SK-N-SH treated with all-trans-retinoic acid at 6 μM for 48 hours (cell line): ENCODE results near the gene LY6G5C.

ENCODE experiments used
- ATAC-seq: fragments of 200-7000 bp; cut with Tn5 transposase; 3 replicates; pipeline ENCODE4 v1.9.1; 2020; ENCODE audit warnings: mild to moderate bottlenecking, moderate library complexity
- ARNTL ChIP-seq: fragments of 450-650 bp; formaldehyde crosslinking; IDR thresholded peaks from 2 replicates; pipeline ENCODE4 v1.5.0; 2020; ENCODE audit warnings: low read depth, mild to moderate bottlenecking, moderate library complexity, borderline replicate concordance
- BACH2 ChIP-seq: fragments of 250-450 bp; sonication (Bioruptor Pico); IDR thresholded peaks from 2 replicates; pipeline ENCODE4 v1.9.0; 2021; ENCODE audit warnings: mild to moderate bottlenecking, borderline replicate concordance
- CREB5 ChIP-seq: fragments of 250-450 bp; sonication (Bioruptor Pico); IDR thresholded peaks from 2 replicates; pipeline ENCODE4 v1.5.1; 2020; ENCODE audit warnings: low read depth, mild to moderate bottlenecking, moderate library complexity
- CSDC2 ChIP-seq: fragments of 250-450 bp; sonication (Bioruptor Pico); IDR thresholded peaks from 2 replicates; pipeline ENCODE4 v1.5.0; 2020; ENCODE audit warnings: mild to moderate bottlenecking, moderate library complexity
- ESRRG ChIP-seq: fragments of 250-450 bp; sonication (Bioruptor Pico); IDR thresholded peaks from 2 replicates; pipeline ENCODE4 v1.6.1; 2021; ENCODE audit warnings: mild to moderate bottlenecking
- GLIS3 ChIP-seq: fragments of 250-450 bp; sonication (Bioruptor Pico); IDR thresholded peaks from 2 replicates; pipeline ENCODE4 v1.5.0; 2020; ENCODE audit warnings: mild to moderate bottlenecking, moderate library complexity
- ISL1 ChIP-seq: fragments of 250-450 bp; sonication (Bioruptor Pico); IDR thresholded peaks from 2 replicates; pipeline ENCODE4 v2.1.2; 2022; ENCODE audit warnings: mild to moderate bottlenecking, moderate library complexity
- PPARA ChIP-seq: fragments of 250-450 bp; sonication (Bioruptor Pico); IDR thresholded peaks from 2 replicates; pipeline ENCODE4 v1.5.0; 2020; ENCODE audit warnings: mild to moderate bottlenecking, borderline replicate concordance
- RARB ChIP-seq: fragments of 250-450 bp; sonication (Bioruptor Pico); IDR thresholded peaks from 2 replicates; pipeline ENCODE4 v1.8.0; 2021; ENCODE audit warnings: mild to moderate bottlenecking, moderate library complexity
- TCF4 ChIP-seq: fragments of 250-450 bp; sonication (Bioruptor Pico); IDR thresholded peaks from 2 replicates; pipeline ENCODE4 v1.8.0; 2021; ENCODE audit warnings: mild to moderate bottlenecking, moderate library complexity, borderline replicate concordance
- TSHZ2 ChIP-seq: fragments of 250-450 bp; sonication (Bioruptor Pico); IDR thresholded peaks from 2 replicates; pipeline ENCODE4 v1.5.0; 2020; ENCODE audit warnings: mild to moderate bottlenecking, moderate library complexity
- ZC3H10 ChIP-seq: fragments of 250-450 bp; sonication (Bioruptor Pico); IDR thresholded peaks from 2 replicates; pipeline ENCODE4 v1.5.1; 2021; ENCODE audit warnings: mild to moderate bottlenecking, moderate library complexity
- ZFP3 ChIP-seq: fragments of 250-450 bp; sonication (Bioruptor Pico); IDR thresholded peaks from 2 replicates; pipeline ENCODE4 v1.5.0; 2020; ENCODE audit warnings: mild to moderate bottlenecking, moderate library complexity
- ZFP30 ChIP-seq: fragments of 450-650 bp; formaldehyde crosslinking; IDR thresholded peaks from 2 replicates; pipeline ENCODE4 v1.5.0; 2022; ENCODE audit warnings: mild to moderate bottlenecking, moderate library complexity
- ZNF565 ChIP-seq: fragments of 450-650 bp; formaldehyde crosslinking; conservative IDR thresholded peaks from 2 replicates; pipeline ENCODE4 v1.5.0; 2020; ENCODE audit warnings: low read depth, mild to moderate bottlenecking, moderate library complexity
- ZNF8 ChIP-seq: fragments of 450-650 bp; formaldehyde crosslinking; IDR thresholded peaks from 2 replicates; pipeline ENCODE4 v1.5.0; 2020; ENCODE audit warnings: mild to moderate bottlenecking, moderate library complexity
- TF ChIP-seq, protein P1 (sequence below): fragments of 250-450 bp; sonication (Bioruptor Pico); IDR thresholded peaks from 2 replicates; pipeline ENCODE4 v1.8.0; 2020; ENCODE audit warnings: mild to moderate bottlenecking, moderate library complexity, borderline replicate concordance
- TF ChIP-seq, protein P2 (sequence below): fragments of 250-450 bp; sonication (Bioruptor Pico); IDR thresholded peaks from 2 replicates; pipeline ENCODE4 v1.8.0; 2021; ENCODE audit warnings: low read depth, mild to moderate bottlenecking, moderate library complexity, borderline replicate concordance
- TF ChIP-seq, protein P3 (sequence below): fragments of 250-450 bp; sonication (Bioruptor Pico); IDR thresholded peaks from 2 replicates; pipeline ENCODE4 v1.5.1; 2021; ENCODE audit warnings: mild to moderate bottlenecking, moderate library complexity

The LY6G5C gene

DNA sequence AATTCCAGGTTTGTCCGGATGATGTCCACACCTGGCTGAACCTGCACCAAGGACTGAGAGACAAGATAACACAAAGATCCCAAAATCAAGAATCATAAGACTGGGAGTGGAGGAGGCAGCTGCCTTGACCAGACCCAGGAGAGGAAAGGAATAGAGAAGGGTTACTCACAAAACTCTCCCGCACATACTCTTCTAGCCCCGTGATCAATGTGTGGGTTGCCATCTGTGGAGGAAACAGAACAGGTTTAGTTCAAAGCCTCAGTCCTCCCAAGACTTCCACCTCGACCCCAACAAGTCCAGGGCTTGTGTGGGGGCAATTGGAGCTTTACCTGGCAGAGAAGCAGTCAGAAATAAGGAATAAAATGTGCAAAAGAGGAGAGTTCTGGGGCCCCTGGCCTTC, 39.5 kb downstream of the LY6G5C start:
- no peak for ATAC-seq

DNA sequence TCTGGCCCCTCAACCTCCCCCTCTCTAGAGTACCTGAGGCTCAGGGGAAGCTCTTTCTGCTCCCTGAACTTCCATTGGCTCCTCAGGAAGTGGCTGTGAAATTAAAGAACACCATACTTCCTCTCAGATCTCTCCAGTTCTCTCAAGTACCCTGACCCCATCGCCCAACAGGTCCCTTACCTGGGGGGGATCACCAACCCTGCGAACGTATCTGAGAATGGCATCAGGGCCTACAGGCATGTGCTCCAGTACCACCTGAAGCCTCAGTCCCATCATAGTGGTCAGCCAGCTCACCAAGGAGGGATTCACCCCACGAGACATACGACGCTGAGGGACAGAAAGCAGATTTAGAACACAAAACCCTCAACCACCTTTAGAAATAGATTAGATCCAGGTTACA, 40.3 kb downstream of the LY6G5C start:
- TF ChIP-seq ZNF8 (no peak), CSDC2 (no peak), GLIS3 (CRISPR knock-in tag) (no peak), RARB (CRISPR knock-in tag) (no peak), BACH2 (CRISPR knock-in tag) (no peak)
- no peak for ATAC-seq

More for the DNA sequence above, 39.5 kb downstream of the LY6G5C start:
- no peak for TF ChIP-seq PPARA (CRISPR knock-in tag)
- TF ChIP-seq GLIS3 (CRISPR knock-in tag): no peak
- TF ChIP-seq ESRRG (CRISPR knock-in tag): no peak
- no peak for TF ChIP-seq ZNF8
- no peak for TF ChIP-seq BACH2 (CRISPR knock-in tag)
- TF ChIP-seq, protein P1, sequence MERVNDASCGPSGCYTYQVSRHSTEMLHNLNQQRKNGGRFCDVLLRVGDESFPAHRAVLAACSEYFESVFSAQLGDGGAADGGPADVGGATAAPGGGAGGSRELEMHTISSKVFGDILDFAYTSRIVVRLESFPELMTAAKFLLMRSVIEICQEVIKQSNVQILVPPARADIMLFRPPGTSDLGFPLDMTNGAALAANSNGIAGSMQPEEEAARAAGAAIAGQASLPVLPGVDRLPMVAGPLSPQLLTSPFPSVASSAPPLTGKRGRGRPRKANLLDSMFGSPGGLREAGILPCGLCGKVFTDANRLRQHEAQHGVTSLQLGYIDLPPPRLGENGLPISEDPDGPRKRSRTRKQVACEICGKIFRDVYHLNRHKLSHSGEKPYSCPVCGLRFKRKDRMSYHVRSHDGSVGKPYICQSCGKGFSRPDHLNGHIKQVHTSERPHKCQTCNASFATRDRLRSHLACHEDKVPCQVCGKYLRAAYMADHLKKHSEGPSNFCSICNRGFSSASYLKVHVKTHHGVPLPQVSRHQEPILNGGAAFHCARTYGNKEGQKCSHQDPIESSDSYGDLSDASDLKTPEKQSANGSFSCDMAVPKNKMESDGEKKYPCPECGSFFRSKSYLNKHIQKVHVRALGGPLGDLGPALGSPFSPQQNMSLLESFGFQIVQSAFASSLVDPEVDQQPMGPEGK (CRISPR knock-in tag): no peak
- no peak for TF ChIP-seq ZFP3
- TF ChIP-seq CREB5: no peak
- TF ChIP-seq RARB (CRISPR knock-in tag): no peak
- TF ChIP-seq TSHZ2: no peak
- TF ChIP-seq ZNF565 (CRISPR knock-in tag): no peak
- no peak for TF ChIP-seq ARNTL (CRISPR knock-in tag)

GRCh38 chr6:31639449-31639861, 41.4 kb downstream of the LY6G5C start:
- peak; percentile 30 for ATAC-seq
- no peak for TF ChIP-seq TCF4 (CRISPR knock-in tag)
- TF ChIP-seq ESRRG (CRISPR knock-in tag): no peak
- TF ChIP-seq ISL1 (CRISPR knock-in tag): no peak
- TF ChIP-seq ZC3H10 (CRISPR knock-in tag): no peak
- TF ChIP-seq, protein P2, sequence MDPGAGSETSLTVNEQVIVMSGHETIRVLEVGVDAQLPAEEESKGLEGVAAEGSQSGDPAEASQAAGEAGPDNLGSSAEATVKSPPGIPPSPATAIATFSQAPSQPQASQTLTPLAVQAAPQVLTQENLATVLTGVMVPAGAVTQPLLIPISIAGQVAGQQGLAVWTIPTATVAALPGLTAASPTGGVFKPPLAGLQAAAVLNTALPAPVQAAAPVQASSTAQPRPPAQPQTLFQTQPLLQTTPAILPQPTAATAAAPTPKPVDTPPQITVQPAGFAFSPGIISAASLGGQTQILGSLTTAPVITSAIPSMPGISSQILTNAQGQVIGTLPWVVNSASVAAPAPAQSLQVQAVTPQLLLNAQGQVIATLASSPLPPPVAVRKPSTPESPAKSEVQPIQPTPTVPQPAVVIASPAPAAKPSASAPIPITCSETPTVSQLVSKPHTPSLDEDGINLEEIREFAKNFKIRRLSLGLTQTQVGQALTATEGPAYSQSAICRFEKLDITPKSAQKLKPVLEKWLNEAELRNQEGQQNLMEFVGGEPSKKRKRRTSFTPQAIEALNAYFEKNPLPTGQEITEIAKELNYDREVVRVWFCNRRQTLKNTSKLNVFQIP (CRISPR knock-in tag): no peak
- TF ChIP-seq BACH2 (CRISPR knock-in tag): no peak
- TF ChIP-seq, protein P3, sequence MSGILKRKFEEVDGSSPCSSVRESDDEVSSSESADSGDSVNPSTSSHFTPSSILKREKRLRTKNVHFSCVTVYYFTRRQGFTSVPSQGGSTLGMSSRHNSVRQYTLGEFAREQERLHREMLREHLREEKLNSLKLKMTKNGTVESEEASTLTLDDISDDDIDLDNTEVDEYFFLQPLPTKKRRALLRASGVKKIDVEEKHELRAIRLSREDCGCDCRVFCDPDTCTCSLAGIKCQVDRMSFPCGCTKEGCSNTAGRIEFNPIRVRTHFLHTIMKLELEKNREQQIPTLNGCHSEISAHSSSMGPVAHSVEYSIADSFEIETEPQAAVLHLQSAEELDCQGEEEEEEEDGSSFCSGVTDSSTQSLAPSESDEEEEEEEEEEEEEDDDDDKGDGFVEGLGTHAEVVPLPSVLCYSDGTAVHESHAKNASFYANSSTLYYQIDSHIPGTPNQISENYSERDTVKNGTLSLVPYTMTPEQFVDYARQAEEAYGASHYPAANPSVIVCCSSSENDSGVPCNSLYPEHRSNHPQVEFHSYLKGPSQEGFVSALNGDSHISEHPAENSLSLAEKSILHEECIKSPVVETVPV (CRISPR knock-in tag): no peak
- TF ChIP-seq ZFP30 (CRISPR knock-in tag): no peak
- no peak for TF ChIP-seq ZFP3
- TF ChIP-seq GLIS3 (CRISPR knock-in tag): no peak
- no peak for TF ChIP-seq TSHZ2
- no peak for TF ChIP-seq CREB5
- TF ChIP-seq CSDC2: no peak
- TF ChIP-seq, protein P1 (CRISPR knock-in tag): no peak
